Stimulated activated effector memory CD8-positive, alpha-beta T cell treated with anti-CD3 and anti-CD28 coated beads, Interleukin-12 subunit alpha, Interleukin-12 subunit beta, amount 100 ng/mL, for 72 hours (primary cell): ENCODE data around the gene WNT3A.

Experiments
- ATAC-seq: fragments of 150-1000 bp; cut with Tn5 transposase; 2 replicates; pipeline ENCODE4 v1.10.0; 2021
- DNase-seq, 2 donors: peaks; one replicate each; pipeline ENCODE4 v3.0.0; 2021 to 2022; ENCODE audit warnings: low spot score in 2 of 2
- H3K27ac Mint-ChIP-seq: one replicate; pipeline ENCODE4 v1.8.0; 2022; ENCODE audit warnings: mild to moderate bottlenecking, mixed read lengths
- H3K36me3 Mint-ChIP-seq: one replicate; pipeline ENCODE4 v1.8.0; 2022; ENCODE audit warnings: mild to moderate bottlenecking, mixed read lengths
- H3K4me1 Mint-ChIP-seq: one replicate; pipeline ENCODE4 v1.8.0; 2022; ENCODE audit warnings: mixed read lengths
- H3K4me3 Mint-ChIP-seq: one replicate; pipeline ENCODE4 v1.8.0; 2022; ENCODE audit warnings: mild to moderate bottlenecking, mixed read lengths
- H3K9me3 Mint-ChIP-seq: one replicate; pipeline ENCODE4 v1.8.0; 2022; ENCODE audit warnings: mixed read lengths

The WNT3A gene

DNA sequence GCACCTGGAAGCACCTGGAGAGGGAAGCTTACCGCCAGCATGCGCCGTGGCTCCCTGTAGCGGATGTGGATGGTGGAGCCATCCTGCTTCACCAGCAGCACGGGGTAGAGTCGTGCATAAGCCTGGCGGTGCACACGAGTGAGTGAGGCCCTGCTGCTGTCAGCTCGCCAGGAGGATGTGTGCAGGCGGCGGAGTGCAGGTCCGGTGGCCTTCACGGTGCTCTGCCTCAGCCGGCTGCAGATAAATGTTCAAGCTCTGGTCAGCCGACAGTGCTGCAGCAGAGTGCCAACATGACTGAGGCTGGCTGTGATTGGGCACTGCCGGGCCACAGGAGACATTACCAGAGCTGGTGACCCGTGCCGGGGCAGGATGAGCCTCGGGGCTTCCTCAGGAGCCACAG is 100.8 kb downstream of the WNT3A start:
- DNase-seq = no peak
- H3K9me3 Mint-ChIP-seq = no peaks in the 10 kb centered on the region
- H3K27ac Mint-ChIP-seq = no peak overlapping the region
- H3K36me3 Mint-ChIP-seq = peaks cover 46% of the 10 kb centered on the region
- peak overlapping the region; percentile 91 for H3K4me3 Mint-ChIP-seq
- peaks cover 54% of the 10 kb centered on the region for H3K4me1 Mint-ChIP-seq
- ATAC-seq = no peak

DNA sequence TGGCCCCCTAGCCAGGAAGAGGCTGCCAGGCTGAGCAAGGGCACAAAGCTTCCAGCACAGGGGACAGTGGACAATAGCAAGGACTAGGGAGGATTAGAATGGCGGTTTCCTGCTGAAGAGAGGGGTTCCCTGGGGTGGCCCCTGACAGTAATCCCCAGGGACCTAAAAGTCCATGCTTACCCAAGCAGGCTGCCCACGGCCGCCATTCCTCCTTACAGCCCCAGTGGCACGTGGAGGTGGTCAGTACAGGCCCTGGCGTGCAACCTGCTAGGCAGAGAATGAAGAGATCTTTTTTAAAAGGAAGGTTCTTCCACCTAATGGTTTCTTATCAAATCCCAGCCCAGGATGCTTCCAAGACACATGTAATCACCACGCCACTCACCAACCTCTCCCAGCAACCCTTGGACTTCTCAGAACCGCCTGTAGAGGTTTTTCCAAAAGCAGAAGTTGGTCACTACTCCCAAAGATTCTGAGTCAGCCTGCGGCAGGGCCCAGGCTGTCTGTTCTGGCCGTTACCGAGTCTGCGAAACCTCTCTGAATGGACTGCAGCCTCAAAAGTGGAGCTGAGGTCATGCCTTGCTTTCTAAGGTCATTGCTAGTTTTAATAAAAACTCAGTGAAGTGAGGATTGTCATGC is 101.4 kb downstream of the WNT3A start:
- Mint-ChIP-seq H3K36me3 (peaks cover 43% of the 10 kb centered on the region), H3K4me3 (peak overlapping the region; percentile 91), H3K4me1 (peaks cover 54% of the 10 kb centered on the region), H3K9me3 (no peaks in the 10 kb centered on the region), H3K27ac (peak overlapping the region; percentile 94)
- DNase-seq (no peak), ATAC-seq (no peak)

DNA sequence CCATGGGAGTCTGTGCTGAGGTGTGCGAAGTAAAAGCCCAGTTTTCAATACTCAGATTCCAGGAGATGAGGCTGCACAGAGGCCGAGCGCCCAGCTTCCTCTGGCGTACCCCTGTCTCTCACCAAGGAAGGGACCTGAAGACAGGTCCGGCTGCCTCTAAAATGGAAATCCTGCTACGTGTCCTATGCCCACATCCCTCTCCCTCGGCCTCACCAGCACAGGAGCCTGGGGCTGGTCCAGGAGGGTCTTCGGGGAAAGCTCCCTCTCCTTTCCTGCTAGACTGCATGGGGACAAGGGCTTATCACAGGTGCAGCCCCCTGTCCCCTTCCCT is 101.9 kb downstream of the WNT3A start:
- H3K4me1 Mint-ChIP-seq = peaks cover 48% of the 10 kb centered on the region
- DNase-seq (no peak), ATAC-seq (no peak)
- peak overlapping the region; percentile 91 for H3K4me3 Mint-ChIP-seq
- no peaks in the 10 kb centered on the region for H3K9me3 Mint-ChIP-seq
- H3K36me3 Mint-ChIP-seq = peaks cover 38% of the 10 kb centered on the region
- H3K27ac Mint-ChIP-seq = peak overlapping the region; percentile 94

DNA sequence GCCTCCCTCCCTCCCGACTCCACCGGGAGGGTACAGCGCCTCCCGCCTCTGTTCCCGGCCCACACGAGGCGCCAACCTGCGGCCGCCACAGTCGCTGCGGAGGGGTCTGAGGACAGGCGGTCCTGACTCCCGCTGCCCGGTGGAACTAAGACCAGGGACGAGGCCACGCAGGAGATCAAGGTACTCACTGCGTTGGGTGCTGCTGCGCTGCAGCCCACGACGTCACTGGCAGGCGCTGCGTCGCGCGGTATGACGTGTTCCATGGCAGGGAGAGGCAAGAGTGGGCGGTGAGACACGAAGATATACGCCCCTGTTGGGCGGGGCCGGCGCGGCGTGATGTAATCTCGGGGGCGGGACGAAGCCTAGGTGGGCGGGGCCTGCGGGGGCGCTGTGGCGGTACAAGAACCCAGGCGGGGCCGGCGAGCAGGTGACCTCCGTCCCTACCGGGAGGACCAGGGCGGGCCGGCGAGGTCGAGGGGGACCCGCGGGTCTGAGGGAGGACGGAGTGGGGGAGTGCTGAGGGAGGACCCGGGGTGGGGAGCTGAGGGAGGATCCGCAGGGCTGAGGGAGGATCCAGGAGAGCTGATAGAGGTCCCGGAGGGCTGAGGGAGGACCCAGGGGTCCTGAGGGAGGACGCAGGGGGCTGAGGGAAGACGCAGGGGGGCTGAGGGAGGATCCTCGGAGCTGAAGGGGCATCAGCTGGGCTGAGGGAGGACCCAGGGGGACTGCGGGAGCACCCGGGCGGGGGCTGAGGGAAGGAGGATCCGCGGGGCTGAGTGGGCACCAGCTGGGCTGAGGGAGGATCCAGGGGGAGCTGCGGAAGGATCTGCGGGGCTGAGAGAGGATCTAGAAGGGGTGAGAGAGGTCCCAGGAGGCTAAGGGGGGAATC is 102.5 kb downstream of the WNT3A start, which contains the start of gene MRPL55:
Gene MRPL55 (minus strand): TSS at position 227 of the 889 bp plus-strand sequence. CDS start 1,039 bp downstream, outside the sequence.
- H3K27ac Mint-ChIP-seq = peak within 1 kb of the TSS; percentile 94
- ATAC-seq = peak; percentile 96
- no peaks in the 10 kb centered on the region for H3K9me3 Mint-ChIP-seq
- peaks cover 42% of the 10 kb centered on the region for H3K4me1 Mint-ChIP-seq
- DNase-seq = peak; percentile 100
- H3K4me3 Mint-ChIP-seq = peak within 1 kb of the TSS; percentile 91
- peaks cover 38% of the 10 kb centered on the region for H3K36me3 Mint-ChIP-seq

DNA sequence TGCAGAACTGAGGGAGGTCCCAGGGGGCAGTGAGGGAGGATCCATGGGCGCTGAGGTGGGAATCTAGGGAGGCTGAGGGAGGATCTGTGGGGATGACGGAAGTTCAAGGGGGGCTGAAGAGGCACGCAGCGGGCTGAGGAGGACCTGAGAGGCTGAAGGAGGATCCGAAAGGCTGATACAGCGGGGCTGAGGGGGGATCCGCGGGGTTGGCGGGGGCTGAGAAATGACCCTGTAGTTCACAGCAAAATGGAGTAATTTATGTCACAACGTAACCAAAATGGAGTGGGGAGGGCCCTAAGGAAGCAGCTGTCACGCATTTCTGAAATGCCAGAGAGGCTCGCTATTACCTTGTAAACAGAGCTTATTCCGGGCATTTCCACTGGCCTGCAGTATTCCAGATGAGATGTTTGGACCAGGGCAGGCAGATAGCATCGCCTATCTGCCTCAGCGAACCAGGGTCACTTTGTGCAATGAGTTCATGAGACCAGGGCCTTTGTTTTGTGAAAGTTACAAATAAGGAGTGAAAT is 103.2 kb downstream of the WNT3A start:
- Mint-ChIP-seq H3K36me3 (peaks cover 35% of the 10 kb centered on the region), H3K27ac (peak overlapping the region; percentile 94), H3K4me3 (peak overlapping the region; percentile 91), H3K4me1 (peaks cover 35% of the 10 kb centered on the region), H3K9me3 (no peaks in the 10 kb centered on the region)
- DNase-seq = no peak
- ATAC-seq = no peak

DNA sequence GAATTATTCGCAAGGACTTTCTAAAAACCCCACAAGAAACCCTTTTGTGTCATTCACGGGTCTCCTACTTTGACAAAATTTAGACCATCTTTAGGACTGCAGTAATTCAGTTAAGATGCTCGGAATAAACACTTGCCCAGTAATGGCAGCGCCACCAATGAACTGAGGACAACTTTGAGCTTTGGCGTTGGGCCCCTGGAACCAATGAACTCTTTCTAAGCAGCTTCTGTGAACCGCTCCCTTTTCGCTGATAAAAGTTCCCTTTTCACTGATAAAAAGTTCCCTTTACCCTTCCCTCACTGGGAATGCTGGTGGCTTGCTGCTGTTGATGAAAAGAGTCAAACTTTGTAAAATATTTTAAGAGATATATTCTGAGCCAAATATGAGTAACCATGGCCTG is 103.8 kb downstream of the WNT3A start:
- H3K4me3 Mint-ChIP-seq = peak overlapping the region; percentile 91
- ATAC-seq (no peak), DNase-seq (no peak)
- no peak overlapping the region for H3K27ac Mint-ChIP-seq
- peaks cover 32% of the 10 kb centered on the region for H3K36me3 Mint-ChIP-seq
- H3K4me1 Mint-ChIP-seq = peaks cover 34% of the 10 kb centered on the region
- no peaks in the 10 kb centered on the region for H3K9me3 Mint-ChIP-seq
